HepG2 (cell line): ENCODE measurements around the gene AGRN. TPM values are rescaled to one million over a fixed set of nuclear protein-coding genes. Genes with fewer than 3 reads are reported as not detected.

ENCODE experiments used
- ATAC-seq: fragments of 200-7000 bp; cut with Tn5 transposase; 3 replicates; pipeline ENCODE4 v1.9.1; 2020; ENCODE audit warnings: mild to moderate bottlenecking, moderate library complexity
- BruUV-seq: library from RNA; stranded (reverse); fragments of 400-500 nt; replicated peaks from 2 replicates; lab custom pipeline; 2021; lab: Mats Ljungman, UMichigan
- CTCF ChIA-PET: fragments of 300-600 bp; formaldehyde crosslinking; extraction: SDS; loops from one replicate; lab custom pipeline; 2021; ENCODE audit warnings: low total read pairs, inconsistent platforms, low intra/inter-chr PET ratio; lab: Yijun Ruan, JAX
- POLR2A ChIA-PET: fragments of 350-600 bp; sonication (Branson Sonifier 250); formaldehyde crosslinking; loops from one replicate; lab custom pipeline; 2020; ENCODE audit warnings: antibody characterized with exemption, inconsistent platforms; lab: Yijun Ruan, JAX
- DNase-seq: peaks from one replicate; pipeline ENCODE4 v3.0.0-alpha.2; 2015; ENCODE audit warnings: low spot score
- FAIRE-seq: peaks from 3 replicates; lab custom pipeline; 2011; peaks lifted over from hg19 to GRCh38; lab: Jason Lieb, UNC
- H2AFZ ChIP-seq: one replicate; pipeline ENCODE4 v1.6.1; 2011; ENCODE audit warnings: low read length, inconsistent platforms
- H3K27ac ChIP-seq: fragments of 300-600 bp; 3 replicates; pipeline ENCODE4 v1.8.0; 2011; ENCODE audit warnings: mixed run types, mild to moderate bottlenecking, mixed read lengths, low read length, inconsistent platforms; ENCODE audit not compliant: insufficient read depth; ENCODE audit errors: extremely low read length
- H3K27me3 ChIP-seq, 2 experiments: fragments of 200-600 bp in 1 of 2; 2 replicates in 1 of 2; 3 replicates in 1 of 2; pipeline versions ENCODE4 v1.6.0 to v1.8.0; 2011; ENCODE audit warnings: low read length in 2 of 2, mild to moderate bottlenecking in 2 of 2, moderate library complexity in 2 of 2, inconsistent platforms in 1 of 2; ENCODE audit not compliant: insufficient read depth in 2 of 2, control insufficient read depth in 1 of 2
- H3K36me3 ChIP-seq, 2 experiments: fragments of 200-600 bp in 1 of 2; replicated peaks in 1 of 2; 2 replicates in 1 of 2; 3 replicates in 1 of 2; pipeline versions ENCODE4 v1.5.1 to v1.8.0; 2011; ENCODE audit warnings: low read length in 2 of 2, inconsistent platforms in 1 of 2; ENCODE audit not compliant: insufficient read depth in 2 of 2, control insufficient read depth in 1 of 2
- H3K4me1 ChIP-seq: 2 replicates; pipeline ENCODE4 v1.5.1; 2012; ENCODE audit warnings: low read length, inconsistent platforms; ENCODE audit not compliant: insufficient read depth
- H3K4me2 ChIP-seq: 2 replicates; pipeline ENCODE4 v1.6.0; 2011; ENCODE audit warnings: low read depth, low read length, inconsistent platforms
- H3K4me3 ChIP-seq, 3 experiments: fragments of 200-600 bp in 1 of 3; sonication (generic), shearing (Covaris generic) in 1 of 3; replicated peaks in 1 of 3; 2 replicates each; pipeline ENCODE4 v1.5.1; 2011 to 2016; ENCODE audit warnings: low read length in 3 of 3, inconsistent platforms in 2 of 3, low read depth in 2 of 3, mild to moderate bottlenecking in 2 of 3, control low read depth in 1 of 3, mixed read lengths in 1 of 3; ENCODE audit not compliant: insufficient read depth in 1 of 3
- H3K79me2 ChIP-seq: one replicate; pipeline ENCODE4 v1.6.1; 2011; ENCODE audit warnings: low read length, inconsistent platforms; ENCODE audit not compliant: insufficient read depth
- H3K9ac ChIP-seq: 2 replicates; pipeline ENCODE4 v1.6.0; 2011; ENCODE audit warnings: mild to moderate bottlenecking, low read depth, low read length, inconsistent platforms; ENCODE audit not compliant: insufficient read depth
- H3K9me3 ChIP-seq: 2 replicates; pipeline ENCODE4 v1.5.1; 2012; ENCODE audit warnings: mild to moderate bottlenecking, low read length
- H4K20me1 ChIP-seq: 2 replicates; pipeline ENCODE4 v1.6.0; 2011; ENCODE audit warnings: inconsistent platforms, mild to moderate bottlenecking, low read length, moderate library complexity; ENCODE audit not compliant: insufficient read depth
- ATRX ChIP-seq: sonication (generic); formaldehyde crosslinking; IDR thresholded peaks from 2 replicates; pipeline ENCODE4 v1.4.0; 2020; ENCODE audit warnings: missing genetic modification reagents, borderline replicate concordance
- GZF1 ChIP-seq: sonication (generic); formaldehyde crosslinking; IDR thresholded peaks from 2 replicates; pipeline ENCODE4 v1.5.1; 2020; ENCODE audit warnings: mild to moderate bottlenecking, missing genetic modification reagents
- MED1 ChIP-seq: sonication (generic); formaldehyde crosslinking; IDR thresholded peaks from 2 replicates; pipeline ENCODE4 v1.4.0; 2020; ENCODE audit warnings: missing genetic modification reagents
- MED13 ChIP-seq: sonication (generic); formaldehyde crosslinking; IDR thresholded peaks from 2 replicates; pipeline ENCODE4 v1.5.0; 2020; ENCODE audit warnings: missing genetic modification reagents
- MXI1 ChIP-seq: IDR thresholded peaks from 3 replicates; pipeline ENCODE4 v1.6.1; 2012; ENCODE audit warnings: low read depth, low read length, inconsistent platforms, borderline replicate concordance
- PBX3 ChIP-seq: sonication (generic); formaldehyde crosslinking; IDR thresholded peaks from 2 replicates; pipeline ENCODE4 v1.8.1; 2023; ENCODE audit warnings: missing genetic modification reagents, inconsistent platforms, borderline replicate concordance
- SKI ChIP-seq: fragments of 450-650 bp; IDR thresholded peaks from one replicate; pipeline ENCODE4 v1.6.1; 2018; ENCODE audit warnings: mild to moderate bottlenecking; ENCODE audit not compliant: partially characterized antibody
- STAG1 ChIP-seq: sonication (generic); formaldehyde crosslinking; IDR thresholded peaks from 2 replicates; pipeline ENCODE4 v1.4.0; 2020; ENCODE audit warnings: missing genetic modification reagents
- TAF15 ChIP-seq: fragments of 200-400 bp; formaldehyde crosslinking; IDR thresholded peaks from one replicate; pipeline ENCODE4 v1.6.1; 2018; ENCODE audit warnings: mild to moderate bottlenecking, low read depth, low read length; ENCODE audit not compliant: poor library complexity, severe bottlenecking
- THRA ChIP-seq: sonication (generic); formaldehyde crosslinking; IDR thresholded peaks from 2 replicates; pipeline ENCODE4 v1.4.0; 2020; ENCODE audit warnings: missing genetic modification reagents, borderline replicate concordance
- U2AF2 ChIP-seq: fragments of 200-400 bp; formaldehyde crosslinking; IDR thresholded peaks from 2 replicates; pipeline ENCODE4 v1.6.1; 2017; ENCODE audit warnings: low read depth, mild to moderate bottlenecking, low read length
- ZBTB7B ChIP-seq: sonication (generic); formaldehyde crosslinking; IDR thresholded peaks from 2 replicates; pipeline ENCODE4 v1.4.0; 2020; ENCODE audit warnings: missing genetic modification reagents
- ZFP82 ChIP-seq: sonication (generic); formaldehyde crosslinking; IDR thresholded peaks from 2 replicates; pipeline ENCODE4 v1.5.1; 2020; ENCODE audit warnings: mild to moderate bottlenecking, missing genetic modification reagents, borderline replicate concordance
- ZNF30 ChIP-seq: sonication (generic); formaldehyde crosslinking; IDR thresholded peaks from 2 replicates; pipeline ENCODE4 v1.5.0; 2020; ENCODE audit warnings: mild to moderate bottlenecking, missing genetic modification reagents
- ZNF510 ChIP-seq: sonication (generic); formaldehyde crosslinking; IDR thresholded peaks from 2 replicates; pipeline ENCODE4 v1.4.0; 2020; ENCODE audit warnings: low read depth, mild to moderate bottlenecking, missing genetic modification reagents
- ZNF550 ChIP-seq: sonication (generic); formaldehyde crosslinking; IDR thresholded peaks from 2 replicates; pipeline ENCODE4 v1.4.0; 2020; ENCODE audit warnings: mild to moderate bottlenecking, missing genetic modification reagents, borderline replicate concordance
- ZNF563 ChIP-seq: sonication (generic); formaldehyde crosslinking; IDR thresholded peaks from 2 replicates; pipeline ENCODE4 v1.8.0; 2022; ENCODE audit warnings: mild to moderate bottlenecking, moderate library complexity, missing genetic modification reagents
- ZNF629 ChIP-seq: sonication (generic); formaldehyde crosslinking; conservative IDR thresholded peaks from 2 replicates; pipeline ENCODE4 v1.5.0; 2020; ENCODE audit warnings: missing genetic modification reagents
- ZNF749 ChIP-seq: sonication (generic); formaldehyde crosslinking; IDR thresholded peaks from 2 replicates; pipeline ENCODE4 v1.8.0; 2022; ENCODE audit warnings: mild to moderate bottlenecking, missing genetic modification reagents, moderate library complexity, borderline replicate concordance
- ZNF792 ChIP-seq: IDR thresholded peaks from 2 replicates; pipeline ENCODE4 v1.6.1; 2016
- ZSCAN30 ChIP-seq: sonication (generic); formaldehyde crosslinking; IDR thresholded peaks from 2 replicates; pipeline ENCODE4 v1.5.0; 2020; ENCODE audit warnings: mild to moderate bottlenecking, missing genetic modification reagents
- WGBS: methylation state at CpG from one replicate; pipeline ENCODE4 v1.1.6; 2017; ENCODE audit warnings: low lambda C conversion rate; 5-methylcytosine and 5-hydroxymethylcytosine counted together
- in situ Hi-C: cut with HindIII; loops from 2 replicates; pipeline ENCODE4 v1.10.0; 2017; ENCODE audit warnings: low pct_unique_long_range_greater_than_20kb; ENCODE audit not compliant: extremely low pct_ligation_motif_present
- intact Hi-C: fragments of 100-400 bp; cut with micrococcal nuclease; formaldehyde crosslinking; loops from one replicate; pipeline ENCODE4 v1.10.0; 2022; ENCODE audit not compliant: unreplicated experiment
- polyA plus RNA-seq, 8 experiments: library from polyadenylated mRNA; depleted of rRNA in 3 of 8; stranded (reverse) in 7 of 8; unstranded in 1 of 8; fragments of >200 nt; fragmentation: Illumina TruSeq in 4 of 8; extraction: Trizol in 4 of 8; gene quantifications; 2 replicates each; pipeline versions ENCODE4 v1.2.1 to v1.2.3, GENCODE V29; 2011 to 2016; ENCODE audit warnings: low read depth in 4 of 8, missing spikeins in 1 of 8, mixed read lengths in 1 of 8; ENCODE audit not compliant: insufficient read depth in 1 of 8
- total RNA-seq, 5 experiments: library from RNA; depleted of rRNA; stranded (reverse); fragments of >200 nt; fragmentation: Illumina TruSeq; extraction: Trizol; gene quantifications; 2 replicates each; pipeline ENCODE4 v1.2.3, GENCODE V29; 2016; ENCODE audit warnings: low read depth in 1 of 5
- TF ChIP-seq, protein P1 (sequence below): sonication (generic); formaldehyde crosslinking; conservative IDR thresholded peaks from 2 replicates; pipeline ENCODE4 v1.4.0; 2020; ENCODE audit warnings: missing genetic modification reagents

Gene AGRN
- total and polyA plus RNA-seq, 2 of the 13 experiments (the other 11 are each of a cell fraction or from before 2014, with no cell fraction given) = 29.8 to 65.2 TPM

- FAIRE-seq = no peak
- intact Hi-C loops = loop anchor here (5.0 kb wide), 1 partner anchor 42 kb away; no protein-coding TSS in a partner anchor
- peak overlapping the region in 1 of 3 experiments; percentile 86; a peak in 1 of 6 replicates for H3K4me3 ChIP-seq
- no peak overlapping the region for H3K9ac ChIP-seq
- no peaks in the 10 kb centered on the region for H3K79me2 ChIP-seq
- H3K36me3 ChIP-seq = no peaks in the 10 kb centered on the region
- ATAC-seq = peak; percentile 22
- H3K4me1 ChIP-seq = peaks cover 53% of the 10 kb centered on the region
- CTCF ChIA-PET = interaction anchor here (0.6 to 2.8 kb wide), 2 partner anchors 45 to 49 kb away, joined by 3 to 15 read pairs; no protein-coding TSS in a partner anchor
- no peaks in the 10 kb centered on the region for H4K20me1 ChIP-seq
- no peaks in the 10 kb centered on the region; a peak in 1 of 5 replicates for H3K27me3 ChIP-seq
- DNase-seq = no peak
- H3K9me3 ChIP-seq = no peaks in the 10 kb centered on the region
- H3K4me2 ChIP-seq = no peak overlapping the region
- 57% methylated on average over 10 of the region's 20 CpGs for WGBS
- in situ Hi-C loops = no loop called here
- POLR2A ChIA-PET = interaction anchor here (5.9 kb wide), 1 partner anchor 9 kb away, joined by 61 read pairs; no protein-coding TSS in a partner anchor
- no peak overlapping the region for H2AFZ ChIP-seq
- no TSS peak for BruUV-seq
- H3K27ac ChIP-seq = no peak overlapping the region
- no peak for TF ChIP-seq ZNF792 (CRISPR knock-in tag)
- no peak for TF ChIP-seq ZNF629 (CRISPR knock-in tag)
- no peak for TF ChIP-seq ZNF550 (CRISPR knock-in tag)
- TF ChIP-seq MED13 (CRISPR knock-in tag) = no peak
- TF ChIP-seq THRA (CRISPR knock-in tag) = peak; percentile 51; the same call in 1 of the 2 replicates
- no peak for TF ChIP-seq MED1 (CRISPR knock-in tag)
- no peak for TF ChIP-seq ZSCAN30 (CRISPR knock-in tag)
- TF ChIP-seq SKI = no peak
- no peak for TF ChIP-seq U2AF2
- TF ChIP-seq ZNF510 (CRISPR knock-in tag) = no peak
- TF ChIP-seq ZFP82 (CRISPR knock-in tag) = no peak
- no peak for TF ChIP-seq GZF1 (CRISPR knock-in tag)
- no peak for TF ChIP-seq ZNF749 (CRISPR knock-in tag)
- no peak for TF ChIP-seq TAF15
- TF ChIP-seq ZNF30 (CRISPR knock-in tag) = no peak
- peak; percentile 87 for TF ChIP-seq STAG1 (CRISPR knock-in tag)
- TF ChIP-seq ZNF563 (CRISPR knock-in tag) = no peak
- no peak for TF ChIP-seq ATRX (CRISPR knock-in tag)
- peak; percentile 93 for TF ChIP-seq ZBTB7B (CRISPR knock-in tag)
- peak; percentile 17; the same call in 1 of the 3 replicates for TF ChIP-seq MXI1
- TF ChIP-seq, protein P1, sequence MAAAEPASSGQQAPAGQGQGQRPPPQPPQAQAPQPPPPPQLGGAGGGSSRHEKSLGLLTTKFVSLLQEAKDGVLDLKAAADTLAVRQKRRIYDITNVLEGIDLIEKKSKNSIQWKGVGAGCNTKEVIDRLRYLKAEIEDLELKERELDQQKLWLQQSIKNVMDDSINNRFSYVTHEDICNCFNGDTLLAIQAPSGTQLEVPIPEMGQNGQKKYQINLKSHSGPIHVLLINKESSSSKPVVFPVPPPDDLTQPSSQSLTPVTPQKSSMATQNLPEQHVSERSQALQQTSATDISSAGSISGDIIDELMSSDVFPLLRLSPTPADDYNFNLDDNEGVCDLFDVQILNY (CRISPR knock-in tag) = no peak
- TF ChIP-seq PBX3 = no peak
Observed at GRCh38 chr1:1014799-1015681, 4.9 kb upstream of the AGRN start.
